Measurements from ENCODE around the gene AIFM3. TPM values are rescaled to one million over a fixed set of nuclear protein-coding genes. Genes with fewer than 3 reads are reported as not detected.

Gene AIFM3
- total and polyA plus RNA-seq, 2 of the 13 experiments (the other 11 are each of a cell fraction or from before 2014, with no cell fraction given): 9.0 to 15.3 TPM

GRCh38 chr22:20963201-20964052 is 3.6 kb upstream of the AIFM3 start (continued):
- TF ChIP-seq ZNF407 (CRISPR knock-in tag; IDR thresholded peaks at IDR 0.05; ENCODE audit: not compliant biosample characterization): no peak
- TF ChIP-seq ZNF275 (CRISPR knock-in tag; IDR thresholded peaks at IDR 0.05; ENCODE audit: borderline replicate concordance): no peak
- no peak for TF ChIP-seq RFX1 (IDR thresholded peaks at IDR 0.05)
- TF ChIP-seq ZNF839 (CRISPR knock-in tag; IDR thresholded peaks at IDR 0.05; ENCODE audit: borderline replicate concordance): no peak; the same call in 1 of the 2 replicates
- no peak for TF ChIP-seq MAFF (IDR thresholded peaks at IDR 0.05; ENCODE audit: low read depth, low read length)
- TF ChIP-seq CBFB (CRISPR knock-in tag; IDR thresholded peaks at IDR 0.05): 0 out of 2 replicates have a peak, but pooled peaks have one; percentile 26
- no peak for TF ChIP-seq ZNF761 (CRISPR knock-in tag; conservative IDR thresholded peaks at IDR 0.05)
- TF ChIP-seq SNRNP70 (IDR thresholded peaks at IDR 0.05; ENCODE audit: low read depth, low read length): no peak
- TF ChIP-seq ZNF564 (CRISPR knock-in tag; IDR thresholded peaks at IDR 0.05): no peak
- TF ChIP-seq ATF7 (IDR thresholded peaks at IDR 0.05): no peak
- TF ChIP-seq ATF7 (CRISPR knock-in tag; IDR thresholded peaks at IDR 0.05): no peak
- TF ChIP-seq RCOR2 (CRISPR knock-in tag; IDR thresholded peaks at IDR 0.05): peak; percentile 18; the same call in 1 of the 2 replicates
- no peak for TF ChIP-seq MED13 (CRISPR knock-in tag; IDR thresholded peaks at IDR 0.05)
- no peak for TF ChIP-seq ATF7-NPFF (CRISPR knock-in tag; IDR thresholded peaks at IDR 0.05; ENCODE audit: low read depth)
- TF ChIP-seq ZNF713 (CRISPR knock-in tag; IDR thresholded peaks at IDR 0.05): no peak
- TF ChIP-seq FOXO1 (CRISPR knock-in tag; IDR thresholded peaks at IDR 0.05): 0 out of 2 replicates have a peak, but pooled peaks have one; percentile 9
- no peak for TF ChIP-seq HDAC6 (IDR thresholded peaks at IDR 0.05; ENCODE audit: low read depth, low read length)
- TF ChIP-seq NONO (IDR thresholded peaks at IDR 0.05): no peak
- TF ChIP-seq NONO (CRISPR knock-in tag; conservative IDR thresholded peaks at IDR 0.05): peak; percentile 24; the same call in 1 of the 2 replicates
- no peak for TF ChIP-seq PHF5A (CRISPR knock-in tag; IDR thresholded peaks at IDR 0.05; ENCODE audit: low read depth, unreplicated experiment)
- no peak for TF ChIP-seq TEAD3 (CRISPR knock-in tag; optimal IDR thresholded peaks at IDR 0.05; ENCODE audit: borderline replicate concordance)
- no peak for TF ChIP-seq ZSCAN12 (CRISPR knock-in tag; IDR thresholded peaks at IDR 0.05)
